Jurkat, Clone E6-1 (cell line): ENCODE data around the gene GAGE12C. TPM values are rescaled to one million over a fixed set of nuclear protein-coding genes. Genes with fewer than 3 reads are reported as not detected.
"Not testable (repeated sequence)": the region's sequence is repeated elsewhere in the genome, so short reads cannot be mapped to it uniquely, and the experiment has no call there.

Source experiments
- DNase-seq: peaks from one replicate; pipeline ENCODE4 v3.0.0-alpha.2; 2011; ENCODE audit warnings: low read depth, low spot score
- H3K4me3 ChIP-seq: 2 replicates; pipeline ENCODE4 v1.5.1; 2011; ENCODE audit warnings: mild to moderate bottlenecking, low read length, control low read depth, moderate library complexity
- polyA plus RNA-seq: library from polyadenylated mRNA; unstranded; fragments of >200 nt; gene quantifications from one replicate; pipeline ENCODE4 v1.2.1, GENCODE V29; 2012; ENCODE audit warnings: missing spikeins; ENCODE audit not compliant: insufficient read length, insufficient read depth

Gene GAGE12C, protein sequence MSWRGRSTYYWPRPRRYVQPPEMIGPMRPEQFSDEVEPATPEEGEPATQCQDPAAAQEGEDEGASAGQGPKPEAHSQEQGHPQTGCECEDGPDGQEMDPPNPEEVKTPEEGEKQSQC
- not detected for polyA plus RNA-seq

DNA sequence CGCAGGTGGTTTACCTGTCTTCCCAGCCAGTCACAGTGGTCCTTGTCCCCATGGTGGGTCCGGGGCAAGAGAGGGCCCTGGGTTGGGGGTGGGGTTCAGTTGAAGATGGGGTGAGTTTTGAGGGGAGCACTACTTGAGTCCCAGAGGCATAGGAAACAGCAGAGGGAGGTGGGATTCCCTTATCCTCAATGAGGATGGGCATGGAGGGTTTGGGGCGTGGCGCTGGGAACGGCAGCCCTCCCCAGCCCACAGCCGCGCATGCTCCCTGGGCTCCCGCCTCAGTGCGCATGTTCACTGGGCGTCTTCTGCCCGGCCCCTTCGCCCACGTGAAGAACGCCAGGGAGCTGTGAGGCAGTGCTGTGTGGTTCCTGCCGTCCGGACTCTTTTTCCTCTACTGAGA is at the start of gene GAGE12C:
Gene GAGE12C (plus strand): TSS at position 301 of the 400 bp plus-strand sequence. CDS start 1,155 bp downstream, outside the sequence.
- not testable (repeated sequence) for DNase-seq, H3K4me3 ChIP-seq

DNA sequence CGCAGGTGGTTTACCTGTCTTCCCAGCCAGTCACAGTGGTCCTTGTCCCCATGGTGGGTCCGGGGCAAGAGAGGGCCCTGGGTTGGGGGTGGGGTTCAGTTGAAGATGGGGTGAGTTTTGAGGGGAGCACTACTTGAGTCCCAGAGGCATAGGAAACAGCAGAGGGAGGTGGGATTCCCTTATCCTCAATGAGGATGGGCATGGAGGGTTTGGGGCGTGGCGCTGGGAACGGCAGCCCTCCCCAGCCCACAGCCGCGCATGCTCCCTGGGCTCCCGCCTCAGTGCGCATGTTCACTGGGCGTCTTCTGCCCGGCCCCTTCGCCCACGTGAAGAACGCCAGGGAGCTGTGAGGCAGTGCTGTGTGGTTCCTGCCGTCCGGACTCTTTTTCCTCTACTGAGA is 9.5 kb downstream of the GAGE12C start, which contains the start of gene GAGE12D:
Gene GAGE12D (plus strand): TSS at position 301 of the 400 bp plus-strand sequence. CDS start 1,155 bp downstream, outside the sequence.
- not testable (repeated sequence) for H3K4me3 ChIP-seq, DNase-seq

DNA sequence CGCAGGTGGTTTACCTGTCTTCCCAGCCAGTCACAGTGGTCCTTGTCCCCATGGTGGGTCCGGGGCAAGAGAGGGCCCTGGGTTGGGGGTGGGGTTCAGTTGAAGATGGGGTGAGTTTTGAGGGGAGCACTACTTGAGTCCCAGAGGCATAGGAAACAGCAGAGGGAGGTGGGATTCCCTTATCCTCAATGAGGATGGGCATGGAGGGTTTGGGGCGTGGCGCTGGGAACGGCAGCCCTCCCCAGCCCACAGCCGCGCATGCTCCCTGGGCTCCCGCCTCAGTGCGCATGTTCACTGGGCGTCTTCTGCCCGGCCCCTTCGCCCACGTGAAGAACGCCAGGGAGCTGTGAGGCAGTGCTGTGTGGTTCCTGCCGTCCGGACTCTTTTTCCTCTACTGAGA is 19.0 kb downstream of the GAGE12C start, which contains the start of gene GAGE12E:
Gene GAGE12E (plus strand): TSS at position 301 of the 400 bp plus-strand sequence. CDS start 1,155 bp downstream, outside the sequence.
- not testable (repeated sequence) for H3K4me3 ChIP-seq, DNase-seq

DNA sequence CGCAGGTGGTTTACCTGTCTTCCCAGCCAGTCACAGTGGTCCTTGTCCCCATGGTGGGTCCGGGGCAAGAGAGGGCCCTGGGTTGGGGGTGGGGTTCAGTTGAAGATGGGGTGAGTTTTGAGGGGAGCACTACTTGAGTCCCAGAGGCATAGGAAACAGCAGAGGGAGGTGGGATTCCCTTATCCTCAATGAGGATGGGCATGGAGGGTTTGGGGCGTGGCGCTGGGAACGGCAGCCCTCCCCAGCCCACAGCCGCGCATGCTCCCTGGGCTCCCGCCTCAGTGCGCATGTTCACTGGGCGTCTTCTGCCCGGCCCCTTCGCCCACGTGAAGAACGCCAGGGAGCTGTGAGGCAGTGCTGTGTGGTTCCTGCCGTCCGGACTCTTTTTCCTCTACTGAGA is 28.6 kb downstream of the GAGE12C start, which contains the start of gene GAGE12F:
Gene GAGE12F (plus strand): TSS at position 301 of the 400 bp plus-strand sequence. CDS start 1,155 bp downstream, outside the sequence.
- H3K4me3 ChIP-seq, DNase-seq: not testable (repeated sequence)

DNA sequence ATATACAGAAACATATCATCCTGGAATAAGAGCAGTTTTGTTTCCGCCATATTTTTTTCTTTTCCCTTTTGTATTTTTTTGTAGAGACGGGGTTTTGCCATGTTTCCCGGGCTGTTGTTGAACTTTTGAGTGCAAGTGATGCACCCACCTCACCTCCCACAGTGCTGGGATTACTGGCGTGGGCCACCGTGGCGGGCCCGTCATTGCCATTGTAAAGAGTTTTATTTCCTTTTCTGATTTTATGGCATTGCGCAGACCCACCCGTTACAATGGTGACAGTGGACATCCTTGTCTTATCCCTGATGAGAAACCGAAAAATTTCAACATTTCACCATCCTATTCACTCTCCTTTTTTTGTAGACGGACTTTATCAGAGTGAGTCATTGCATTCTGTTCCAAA is 36.8 kb downstream of the GAGE12C start:
- not testable (repeated sequence) for DNase-seq

DNA sequence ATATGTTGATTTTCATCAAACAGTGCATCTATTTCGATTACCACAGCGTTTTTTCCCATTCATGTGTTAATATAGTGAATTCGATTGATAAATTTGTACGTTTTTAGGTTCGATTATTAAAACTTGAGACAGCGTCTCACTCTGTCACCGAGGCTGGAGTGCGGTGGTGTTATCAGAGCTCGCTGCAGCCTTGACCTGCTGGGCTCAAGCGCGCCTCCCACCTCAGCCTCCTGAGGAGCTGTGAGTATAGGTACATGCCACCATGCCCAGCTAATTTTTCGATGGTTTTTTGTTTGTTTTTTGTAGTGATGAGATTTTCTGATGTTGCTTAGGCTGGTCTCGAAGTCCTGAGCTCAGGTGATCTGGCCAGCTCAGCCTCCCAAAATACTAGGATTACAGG is 37.2 kb downstream of the GAGE12C start:
- not testable (repeated sequence) for H3K4me3 ChIP-seq, DNase-seq

More for the DNA sequence above, 36.8 kb downstream of the GAGE12C start:
- H3K4me3 ChIP-seq: not testable (repeated sequence)

DNA sequence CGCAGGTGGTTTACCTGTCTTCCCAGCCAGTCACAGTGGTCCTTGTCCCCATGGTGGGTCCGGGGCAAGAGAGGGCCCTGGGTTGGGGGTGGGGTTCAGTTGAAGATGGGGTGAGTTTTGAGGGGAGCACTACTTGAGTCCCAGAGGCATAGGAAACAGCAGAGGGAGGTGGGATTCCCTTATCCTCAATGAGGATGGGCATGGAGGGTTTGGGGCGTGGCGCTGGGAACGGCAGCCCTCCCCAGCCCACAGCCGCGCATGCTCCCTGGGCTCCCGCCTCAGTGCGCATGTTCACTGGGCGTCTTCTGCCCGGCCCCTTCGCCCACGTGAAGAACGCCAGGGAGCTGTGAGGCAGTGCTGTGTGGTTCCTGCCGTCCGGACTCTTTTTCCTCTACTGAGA is 38.1 kb downstream of the GAGE12C start, which contains the start of gene GAGE12G:
Gene GAGE12G (plus strand): TSS at position 301 of the 400 bp plus-strand sequence. CDS start 1,155 bp downstream, outside the sequence.
- DNase-seq, H3K4me3 ChIP-seq: not testable (repeated sequence)

DNA sequence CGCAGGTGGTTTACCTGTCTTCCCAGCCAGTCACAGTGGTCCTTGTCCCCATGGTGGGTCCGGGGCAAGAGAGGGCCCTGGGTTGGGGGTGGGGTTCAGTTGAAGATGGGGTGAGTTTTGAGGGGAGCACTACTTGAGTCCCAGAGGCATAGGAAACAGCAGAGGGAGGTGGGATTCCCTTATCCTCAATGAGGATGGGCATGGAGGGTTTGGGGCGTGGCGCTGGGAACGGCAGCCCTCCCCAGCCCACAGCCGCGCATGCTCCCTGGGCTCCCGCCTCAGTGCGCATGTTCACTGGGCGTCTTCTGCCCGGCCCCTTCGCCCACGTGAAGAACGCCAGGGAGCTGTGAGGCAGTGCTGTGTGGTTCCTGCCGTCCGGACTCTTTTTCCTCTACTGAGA is 47.7 kb downstream of the GAGE12C start, which contains the start of gene GAGE12H:
Gene GAGE12H (plus strand): TSS at position 301 of the 400 bp plus-strand sequence. CDS start 1,155 bp downstream, outside the sequence.
- not testable (repeated sequence) for DNase-seq, H3K4me3 ChIP-seq
